ENCODE data around the gene CRYL1. TPM values are rescaled to one million over a fixed set of nuclear protein-coding genes. Genes with fewer than 3 reads are reported as not detected.

CRYL1 gene
- total RNA-seq, 1 experiment from 2014 or later: 2.9 TPM

GRCh38 chr13:20371825-20372224, 153.8 kb downstream of the CRYL1 start (continued):
- no peak for TF ChIP-seq ZNF281 (CRISPR knock-in tag; IDR thresholded peaks at IDR 0.05)

- CTCF ChIA-PET: interaction anchor here (2.0 kb wide), 1 partner anchor 174 kb away, joined by 6 read pairs; no protein-coding TSS in a partner anchor
- H3K4me3 Mint-ChIP-seq: no peak overlapping the region
- TF ChIP-seq E2F1 (CRISPR knock-in tag; IDR thresholded peaks at IDR 0.05): no peak
- no peak for TF ChIP-seq GTF2I (CRISPR knock-in tag; conservative IDR thresholded peaks at IDR 0.05)
- TF ChIP-seq ZNF416 (CRISPR knock-in tag; IDR thresholded peaks at IDR 0.05): no peak
- TF ChIP-seq ATF3 (CRISPR knock-in tag; conservative IDR thresholded peaks at IDR 0.05): no peak
- no peaks in the 10 kb centered on the region; the same call in 1 of the 2 replicates for H3K27me3 Mint-ChIP-seq (ENCODE audit: low read depth)
- no peak for DNase-seq (ENCODE audit: low spot score)
- H3K4me1 Mint-ChIP-seq: peaks cover 8% of the 10 kb centered on the region
- H3K36me3 Mint-ChIP-seq: no peaks in the 10 kb centered on the region
- H3K27ac Mint-ChIP-seq: no peak overlapping the region
- POLR2A ChIA-PET: interaction anchor here (0.5 kb wide), 1 partner anchor 710 kb away, joined by 3 read pairs; no protein-coding TSS in a partner anchor
- no peaks in the 10 kb centered on the region for H3K9me3 Mint-ChIP-seq
- peak; percentile 51 for ATAC-seq
These were observed 154.7 kb downstream of the CRYL1 start for GRCh38 chr13:20370815-20371421.

- ATAC-seq: no peak
- no peak overlapping the region for H3K4me3 Mint-ChIP-seq
- CTCF ChIA-PET: interaction anchor here (2.0 kb wide), 1 partner anchor 173 kb away, joined by 6 read pairs; no protein-coding TSS in a partner anchor
- POLR2A ChIA-PET: no interaction called here
- no peak overlapping the region for H3K27ac Mint-ChIP-seq
- no peak for DNase-seq (ENCODE audit: low spot score)
- H3K4me1 Mint-ChIP-seq: peaks cover 8% of the 10 kb centered on the region
- no peaks in the 10 kb centered on the region for H3K9me3 Mint-ChIP-seq
- no peaks in the 10 kb centered on the region for H3K36me3 Mint-ChIP-seq
- no peaks in the 10 kb centered on the region; the same call in 1 of the 2 replicates for H3K27me3 Mint-ChIP-seq (ENCODE audit: low read depth)
- TF ChIP-seq CREB1 (CRISPR knock-in tag; IDR thresholded peaks at IDR 0.05) (no peak), ZNF512 (CRISPR knock-in tag; IDR thresholded peaks at IDR 0.05; ENCODE audit: borderline replicate concordance) (no peak), NR3C1 (CRISPR knock-in tag; conservative IDR thresholded peaks at IDR 0.05; ENCODE audit: low read depth) (no peak), CBFB (CRISPR knock-in tag; IDR thresholded peaks at IDR 0.05; ENCODE audit: low read depth) (no peak), HMGXB4 (CRISPR knock-in tag; IDR thresholded peaks at IDR 0.05) (no peak), ATF2 (CRISPR knock-in tag; IDR thresholded peaks at IDR 0.05; ENCODE audit: borderline replicate concordance, low read depth) (no peak), E2F4 (CRISPR knock-in tag; IDR thresholded peaks at IDR 0.05; ENCODE audit: borderline replicate concordance, low read depth) (no peak), HMGA2 (CRISPR knock-in tag; IDR thresholded peaks at IDR 0.05) (no peak), MYBL2 (CRISPR knock-in tag; IDR thresholded peaks at IDR 0.05) (no peak), NFYB (CRISPR knock-in tag; conservative IDR thresholded peaks at IDR 0.05; ENCODE audit: low read depth) (no peak), E2F1 (CRISPR knock-in tag; IDR thresholded peaks at IDR 0.05) (no peak), TEAD1 (CRISPR knock-in tag; IDR thresholded peaks at IDR 0.05) (no peak)
These were observed 155.7 kb downstream of the CRYL1 start for GRCh38 chr13:20369886-20370361.

Data from WTC11 (cell line).